Fibroblast of the aortic adventitia (primary cell): Measurements from ENCODE around the gene ADAD2. TPM values are rescaled to one million over a fixed set of nuclear protein-coding genes. Genes with fewer than 3 reads are reported as not detected.
A peak's percentile ranks its signal among the peaks of the same experiment; 100 is the strongest.
"Not testable (repeated sequence)": the region's sequence is repeated elsewhere in the genome, so short reads cannot be mapped to it uniquely, and the experiment has no call there.

Experiments
- DNase-seq: peaks from one replicate; pipeline ENCODE4 v3.0.0-alpha.2; 2010; ENCODE audit warnings: low read depth
- H3K4me3 ChIP-seq: 2 replicates; pipeline ENCODE4 v1.5.1; 2011; ENCODE audit warnings: low read depth, mild to moderate bottlenecking, control low read depth, low read length, moderate library complexity
- CTCF ChIP-seq: IDR thresholded peaks from 2 replicates; pipeline ENCODE4 v1.5.1; 2011; ENCODE audit warnings: mild to moderate bottlenecking, low read length, control low read depth, inconsistent platforms; ENCODE audit not compliant: insufficient read depth
- total RNA-seq: library from RNA; depleted of rRNA; stranded (reverse); fragments of >200 nt; gene quantifications from 2 replicates; pipeline ENCODE4 v1.2.3, GENCODE V29; 2012; ENCODE audit warnings: low replicate concordance

ADAD2 gene
- total RNA-seq, 1 donor, result not detected

- H3K4me3 ChIP-seq, result no peak overlapping the region
- DNase-seq, result no peak
- TF ChIP-seq CTCF, result no peak
Measured at GRCh38 chr16:84196101-84196500, 5.1 kb downstream of the ADAD2 start.

DNA sequence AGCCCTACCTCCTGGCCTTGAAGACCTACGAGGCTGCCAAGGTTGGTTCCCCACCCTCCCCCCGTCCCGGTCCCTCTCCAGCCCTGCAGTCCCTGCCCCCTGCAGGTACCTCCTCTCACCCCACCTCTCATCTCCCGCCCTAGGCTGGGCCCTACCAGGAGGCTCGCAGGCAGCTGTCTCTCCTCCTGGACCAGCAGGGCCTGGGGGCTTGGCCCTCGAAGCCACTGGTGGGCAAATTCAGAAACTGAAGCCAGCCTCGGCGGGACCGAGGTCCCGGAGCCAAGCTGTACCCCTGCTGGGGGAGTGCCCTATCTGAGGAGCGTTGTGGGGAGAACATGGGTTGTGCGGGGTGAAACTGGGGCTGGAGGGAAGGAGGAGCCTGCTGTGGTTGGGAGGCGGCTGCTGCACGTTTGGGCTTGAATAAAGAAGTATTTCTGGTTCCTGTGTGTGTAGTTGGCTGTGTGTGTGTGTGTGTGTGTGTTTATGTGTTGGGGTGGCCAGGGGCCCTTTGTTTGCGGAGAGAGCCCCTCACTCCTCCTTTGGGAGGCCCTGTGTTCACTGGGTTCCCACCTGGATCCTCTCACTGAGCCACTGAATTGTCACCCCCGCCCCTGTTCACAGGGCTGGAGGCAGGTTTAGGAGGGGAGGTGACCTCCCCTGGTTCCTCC, 5.9 kb downstream of the ADAD2 start:
- TF ChIP-seq CTCF, result no peak
- no peak for DNase-seq
- no peak overlapping the region for H3K4me3 ChIP-seq

DNA sequence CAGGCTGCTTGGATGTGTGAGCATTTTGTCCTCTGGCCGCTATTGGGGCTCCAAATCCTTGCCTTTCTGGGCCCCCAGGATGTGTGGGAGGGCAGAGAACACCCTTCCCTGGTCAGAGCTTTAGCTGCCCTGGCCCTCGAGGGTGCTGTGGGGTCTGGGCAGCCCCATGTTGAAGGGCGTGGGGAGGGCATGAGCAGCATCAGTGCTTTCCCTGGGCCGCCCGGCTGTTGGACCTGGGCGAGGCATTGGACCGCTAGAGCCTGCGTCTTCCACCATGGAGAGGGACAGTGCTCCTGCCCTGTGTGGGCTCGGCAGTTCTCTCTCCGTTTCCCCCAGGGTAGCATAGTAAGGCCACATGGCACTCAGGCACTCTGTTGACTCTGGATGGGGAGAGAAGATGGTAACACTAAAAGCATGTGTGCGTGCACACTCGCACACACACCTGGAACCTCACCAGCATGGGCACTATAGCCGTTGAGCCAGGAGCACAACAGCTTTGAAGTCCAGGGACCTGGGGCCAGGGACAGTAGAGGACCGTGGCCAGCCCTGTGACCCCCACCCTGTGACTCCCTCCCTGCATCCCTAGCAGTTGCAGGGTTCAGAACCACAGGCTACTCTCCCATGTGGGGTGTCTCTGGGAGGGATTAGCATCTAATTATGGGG, 6.6 kb downstream of the ADAD2 start:
- TF ChIP-seq CTCF, result no peak
- no peak for DNase-seq
- no peak overlapping the region for H3K4me3 ChIP-seq

DNA sequence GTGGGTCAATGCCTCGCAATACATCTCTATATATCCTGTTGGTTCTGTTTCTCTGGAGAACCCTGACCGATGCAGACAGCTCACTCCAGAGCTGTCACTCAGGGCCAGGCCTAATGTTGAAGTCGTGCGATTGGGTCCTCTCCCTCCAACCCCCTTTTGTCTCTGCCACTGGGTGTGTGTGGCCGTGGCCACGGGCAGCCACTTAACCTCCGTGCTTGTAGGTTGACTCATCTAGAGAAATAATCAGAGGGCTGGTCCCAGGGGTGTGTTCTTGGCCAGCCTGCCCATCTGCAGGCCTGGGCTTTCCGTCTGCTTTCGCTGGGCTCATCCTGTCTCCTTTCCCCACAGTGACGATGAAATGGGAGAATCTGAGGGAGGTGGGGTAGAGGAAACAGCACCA, 7.4 kb downstream of the ADAD2 start:
- peak; percentile 72 for DNase-seq
- no peak for TF ChIP-seq CTCF
- H3K4me3 ChIP-seq, result no peak overlapping the region

- no peak for TF ChIP-seq CTCF
- no peak for DNase-seq
- H3K4me3 ChIP-seq, result no peak overlapping the region
Measured at GRCh38 chr16:84199097-84199496, 8.1 kb downstream of the ADAD2 start.

- TF ChIP-seq CTCF, result no peak
- no peak overlapping the region for H3K4me3 ChIP-seq
- DNase-seq, result no peak
Measured at GRCh38 chr16:84199861-84200260, 8.9 kb downstream of the ADAD2 start.

- H3K4me3 ChIP-seq, DNase-seq: not testable (repeated sequence)
Measured at GRCh38 chr16:84204551-84204950, 13.6 kb downstream of the ADAD2 start.

- DNase-seq, H3K4me3 ChIP-seq: not testable (repeated sequence)
Measured at GRCh38 chr16:84205123-84205522, 14.2 kb downstream of the ADAD2 start.
